Endothelial cell of umbilical vein (primary cell): Measurements from ENCODE around the gene MCM8. TPM values are rescaled to one million over a fixed set of nuclear protein-coding genes. Genes with fewer than 3 reads are reported as not detected.

Experiments used
- BruUV-seq: library from RNA; stranded (reverse); fragments of 400-500 nt; replicated peaks from 2 replicates; lab custom pipeline; 2021; lab: Mats Ljungman, UMichigan
- CTCF ChIA-PET: fragments of 300-600, 350-600 bp; sonication (Branson Sonifier 250); formaldehyde crosslinking; loops from one replicate; lab custom pipeline; 2021; ENCODE audit warnings: antibody characterized with exemption, inconsistent platforms; lab: Charles Lee
- POLR2A ChIA-PET: fragments of 300-600, 350-600 bp; sonication (Branson Sonifier 250); formaldehyde crosslinking; loops from one replicate; lab custom pipeline; 2021; ENCODE audit warnings: antibody characterized with exemption, inconsistent platforms; lab: Charles Lee
- DNase-seq: peaks from one replicate; pipeline ENCODE4 v3.0.0-alpha.2; 2011; ENCODE audit warnings: low read depth, low spot score
- FAIRE-seq: peaks from 2 replicates; lab custom pipeline; 2011; peaks lifted over from hg19 to GRCh38; lab: Jason Lieb, UNC
- H2AFZ ChIP-seq: 2 replicates; pipeline ENCODE4 v1.6.0; 2012; ENCODE audit warnings: low read depth, low read length, control low read depth, inconsistent platforms
- H3K27ac ChIP-seq: 2 replicates; pipeline ENCODE4 v1.5.1; 2011; ENCODE audit warnings: low read depth, mild to moderate bottlenecking, control low read depth, low read length, moderate library complexity; ENCODE audit not compliant: insufficient read depth
- H3K27me3 ChIP-seq, 2 experiments: 2 replicates each; pipeline versions ENCODE4 v1.6.0 to v1.6.1; 2011; ENCODE audit warnings: low read length in 2 of 2, mixed read lengths in 1 of 2; ENCODE audit not compliant: control insufficient read depth in 2 of 2, insufficient read depth in 2 of 2
- H3K36me3 ChIP-seq, 2 experiments: 2 replicates in 1 of 2; 3 replicates in 1 of 2; pipeline ENCODE4 v1.5.1; 2011; ENCODE audit warnings: low read length in 2 of 2, mild to moderate bottlenecking in 1 of 2, moderate library complexity in 1 of 2; ENCODE audit not compliant: control insufficient read depth in 2 of 2, insufficient read depth in 2 of 2; ENCODE audit errors: extremely low read depth in 1 of 2
- H3K4me1 ChIP-seq: 3 replicates; pipeline ENCODE4 v1.5.1; 2011; ENCODE audit warnings: mild to moderate bottlenecking, low read length; ENCODE audit not compliant: control insufficient read depth, insufficient read depth; ENCODE audit errors: extremely low read depth
- H3K4me2 ChIP-seq: 2 replicates; pipeline ENCODE4 v1.6.1; 2011; ENCODE audit warnings: low read length, control low read depth, mixed read lengths; ENCODE audit not compliant: insufficient read depth
- H3K4me3 ChIP-seq, 3 experiments: fragments of 200-600 bp in 1 of 3; sonication (generic), shearing (Covaris generic) in 1 of 3; replicated peaks in 1 of 3; 2 replicates each; pipeline ENCODE4 v1.5.1; 2011 to 2016; ENCODE audit warnings: control low read depth in 3 of 3, low read length in 3 of 3, mild to moderate bottlenecking in 2 of 3, inconsistent platforms in 1 of 3, low read depth in 1 of 3, moderate library complexity in 1 of 3; ENCODE audit not compliant: insufficient read depth in 1 of 3
- H3K79me2 ChIP-seq: 2 replicates; pipeline ENCODE4 v1.6.0; 2012; ENCODE audit warnings: low read length, inconsistent platforms; ENCODE audit not compliant: control insufficient read depth, insufficient read depth
- H3K9ac ChIP-seq: replicated peaks from 2 replicates; pipeline ENCODE3; 2011; ENCODE audit warnings: low read length, control low read depth; ENCODE audit not compliant: insufficient read depth; ENCODE audit errors: extremely low read depth
- H3K9me1 ChIP-seq: replicated peaks from 3 replicates; pipeline ENCODE4 v1.6.0; 2011; ENCODE audit warnings: mild to moderate bottlenecking, low read length; ENCODE audit not compliant: control insufficient read depth, insufficient read depth; ENCODE audit errors: extremely low read depth
- H3K9me3 ChIP-seq: replicated peaks from 2 replicates; pipeline ENCODE4 v1.5.1; 2012; ENCODE audit warnings: low read length, inconsistent platforms; ENCODE audit not compliant: control insufficient read depth, insufficient read depth
- H4K20me1 ChIP-seq: replicated peaks from 2 replicates; pipeline ENCODE3; 2011; ENCODE audit warnings: mild to moderate bottlenecking, low read length; ENCODE audit not compliant: control insufficient read depth, insufficient read depth; ENCODE audit errors: extremely low read depth
- CTCF ChIP-seq, 2 donors: IDR thresholded peaks; 1 replicate in 1 of 2; 2 replicates in 1 of 2; pipeline ENCODE4 v1.5.1; 2011; ENCODE audit warnings: low read length in 2 of 2, mild to moderate bottlenecking in 2 of 2, moderate library complexity in 2 of 2, control low read depth in 1 of 2, inconsistent platforms in 1 of 2, low read depth in 1 of 2; ENCODE audit not compliant: insufficient read depth in 1 of 2; ENCODE audit errors: extremely low read depth in 1 of 2
- EZH2 ChIP-seq: IDR thresholded peaks from 2 replicates; pipeline ENCODE4 v1.6.1; 2012; ENCODE audit warnings: borderline replicate concordance, low read depth, mild to moderate bottlenecking, moderate library complexity, low read length, inconsistent platforms; ENCODE audit not compliant: severe bottlenecking
- FOS ChIP-seq: IDR thresholded peaks from 2 replicates; pipeline ENCODE4 v1.6.1; 2011; ENCODE audit warnings: mild to moderate bottlenecking, low read length, moderate library complexity, borderline replicate concordance; ENCODE audit not compliant: insufficient read depth
- GATA2 ChIP-seq: IDR thresholded peaks from 2 replicates; pipeline ENCODE4 v1.7.0; 2011; ENCODE audit warnings: low read depth, mild to moderate bottlenecking, moderate library complexity, mixed read lengths, low read length; ENCODE audit not compliant: insufficient read length, insufficient read depth
- JUN ChIP-seq: IDR thresholded peaks from 2 replicates; pipeline ENCODE4 v1.6.1; 2011; ENCODE audit warnings: borderline replicate concordance, low read depth; ENCODE audit not compliant: insufficient read length, insufficient read depth
- MAX ChIP-seq: IDR thresholded peaks from 2 replicates; pipeline ENCODE4 v1.6.1; 2011; ENCODE audit not compliant: insufficient read depth, insufficient read length
- MYC ChIP-seq: IDR thresholded peaks from one replicate; pipeline ENCODE4 v1.6.1; 2011; ENCODE audit warnings: mild to moderate bottlenecking, low read depth, low read length
- POLR2A ChIP-seq: IDR thresholded peaks from 2 replicates; pipeline ENCODE4 v1.6.1; 2012; ENCODE audit warnings: low read depth, mild to moderate bottlenecking, control low read depth, low read length
- POLR2AphosphoS5 ChIP-seq: IDR thresholded peaks from 2 replicates; pipeline ENCODE4 v1.6.1; 2012; ENCODE audit warnings: low read depth, mild to moderate bottlenecking, control low read depth, low read length, moderate library complexity; ENCODE audit not compliant: insufficient read depth
- dilution Hi-C: fragments of 300-500 bp; cut with MboI; formaldehyde crosslinking; loops from one replicate; pipeline ENCODE4 v1.15.0; 2019; ENCODE audit warnings: low sequenced_read_pairs; ENCODE audit not compliant: extremely low pct_ligation_motif_present
- intact Hi-C: fragments of 100-400 bp; cut with micrococcal nuclease; formaldehyde crosslinking; loops from one replicate; pipeline ENCODE4 v1.10.0; 2022
- polyA plus RNA-seq, 4 experiments: library from polyadenylated mRNA; depleted of rRNA in 3 of 4; stranded (reverse) in 3 of 4; unstranded in 1 of 4; fragments of >200 nt; gene quantifications; 2 replicates each; pipeline versions ENCODE4 v1.2.1 to v1.2.3, GENCODE V29; 2011 to 2012; ENCODE audit warnings: missing spikeins in 1 of 4
- total RNA-seq: library from RNA; stranded (reverse); gene quantifications from 2 replicates; pipeline ENCODE4 v1.2.3, GENCODE V29; 2021

The MCM8 gene
- total and polyA plus RNA-seq, 2 donors (not counting 3 experiments of a cell fraction or from before 2014, with no cell fraction given): 2.9 to 14.4 TPM

- no peaks in the 10 kb centered on the region for H3K27me3 ChIP-seq
- intact Hi-C loops (no loop called here), dilution Hi-C loops (no loop called here)
- H3K4me3 ChIP-seq: no peak overlapping the region
- DNase-seq (no peak), FAIRE-seq (no peak)
- no peak overlapping the region for H3K27ac ChIP-seq
- BruUV-seq: no TSS peak
- H3K4me1 ChIP-seq: no peaks in the 10 kb centered on the region
- H2AFZ ChIP-seq: no peak overlapping the region
- no peaks in the 10 kb centered on the region for H4K20me1 ChIP-seq
- no peak overlapping the region for H3K4me2 ChIP-seq
- H3K9ac ChIP-seq: no peak overlapping the region
- peaks cover 10 to 26% of the 10 kb centered on the region in 2 experiments for H3K36me3 ChIP-seq
- ChIA-PET POLR2A (no interaction called here), CTCF (no interaction called here)
- H3K9me1 ChIP-seq: no peaks in the 10 kb centered on the region
- H3K79me2 ChIP-seq: no peaks in the 10 kb centered on the region
- TF ChIP-seq JUN (no peak), MYC (no peak), POLR2AphosphoS5 (no peak), FOS (no peak), POLR2A (no peak), GATA2 (no peak), CTCF (IDR thresholded peaks at IDR 0.05; ENCODE audit: extremely low read depth in 1 of 2, insufficient read depth in 1 of 2, low read depth in 1 of 2, low read length in 2 of 2) (no peak), EZH2 (no peak), MAX (no peak)
- H3K9me3 ChIP-seq: no peaks in the 10 kb centered on the region
These were observed 91.4 kb downstream of the MCM8 start for GRCh38 chr20:6041808-6042265.
